Measurements from ENCODE around the gene PIGR. TPM values are rescaled to one million over a fixed set of nuclear protein-coding genes. Genes with fewer than 3 reads are reported as not detected.

Gene PIGR
- total RNA-seq, 1 donor from 2014 or later, result 0.06 TPM

DNA sequence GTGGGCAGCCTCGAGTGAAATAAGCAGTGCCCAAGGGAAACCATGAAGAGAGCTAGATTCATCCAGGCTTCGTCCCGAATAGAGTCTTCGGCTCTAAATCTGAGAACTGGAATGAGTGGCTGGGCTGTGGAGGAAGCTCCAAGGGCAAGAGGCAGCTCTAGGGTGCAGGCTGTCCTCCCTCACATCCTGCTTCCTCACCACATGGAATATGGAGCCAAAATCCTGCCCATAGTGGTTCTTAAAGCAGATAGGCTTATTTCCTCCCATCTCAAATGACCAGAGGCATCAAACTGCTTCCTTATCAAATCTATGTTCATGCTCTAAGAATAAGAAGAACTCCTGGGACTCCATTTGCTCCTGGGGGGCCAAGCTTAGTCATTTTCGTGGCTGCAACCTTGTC lies 46.5 kb downstream of the PIGR start:
- TF ChIP-seq CTCF (conservative IDR thresholded peaks at IDR 0.05; ENCODE audit: low read depth, low read length), result no peak
- H3K4me3 ChIP-seq (ENCODE audit: low read depth, low read length), result no peak overlapping the region

GRCh38 chr1:206898915-206899431 lies 47.3 kb downstream of the PIGR start:
- H3K4me3 ChIP-seq (ENCODE audit: low read depth, low read length), result no peak overlapping the region
- DNase-seq (ENCODE audit: low read depth), result no peak
- TF ChIP-seq CTCF (conservative IDR thresholded peaks at IDR 0.05; ENCODE audit: low read depth, low read length), result no peak

More for the DNA sequence above, 46.5 kb downstream of the PIGR start:
- DNase-seq (ENCODE audit: low read depth), result no peak

GRCh38 chr1:206898089-206898914 lies 48.0 kb downstream of the PIGR start:
- no peak for TF ChIP-seq CTCF (conservative IDR thresholded peaks at IDR 0.05; ENCODE audit: low read depth, low read length)
- no peak overlapping the region for H3K4me3 ChIP-seq (ENCODE audit: low read depth, low read length)
- no peak for DNase-seq (ENCODE audit: low read depth)

DNA sequence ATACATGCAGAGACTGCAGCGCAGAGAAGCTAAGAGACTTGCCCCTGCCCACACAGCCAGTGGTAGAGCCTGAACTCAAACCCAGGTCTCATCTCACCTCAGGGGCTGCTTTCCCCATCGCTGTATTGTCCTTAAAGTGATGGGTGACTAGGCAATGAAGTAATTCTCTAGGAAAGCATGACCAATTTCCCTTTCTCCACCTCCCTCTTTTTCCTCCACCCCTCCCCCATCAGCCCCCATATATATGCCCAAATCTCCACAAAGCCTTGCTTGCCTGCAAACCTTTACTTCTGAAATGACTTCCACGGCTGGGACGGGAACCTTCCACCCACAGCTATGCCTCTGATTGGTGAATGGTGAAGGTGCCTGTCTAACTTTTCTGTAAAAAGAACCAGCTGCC lies 49.1 kb downstream of the PIGR start, which contains the start of gene IL24:
IL24 (plus strand) TSS at position 269 of the 400 bp plus-strand sequence. CDS start 390 bp downstream, outside the sequence.
- H3K4me3 ChIP-seq (ENCODE audit: low read depth, low read length), result no peak within 1 kb of the TSS
- DNase-seq (ENCODE audit: low read depth), result no peak
- TF ChIP-seq CTCF (conservative IDR thresholded peaks at IDR 0.05; ENCODE audit: low read depth, low read length), result no peak

- no peak for DNase-seq (ENCODE audit: low read depth)
- TF ChIP-seq CTCF (conservative IDR thresholded peaks at IDR 0.05; ENCODE audit: low read depth, low read length), result no peak
- H3K4me3 ChIP-seq (ENCODE audit: low read depth, low read length), result no peak overlapping the region
These were observed 50.0 kb downstream of the PIGR start for GRCh38 chr1:206896261-206896660.

DNA sequence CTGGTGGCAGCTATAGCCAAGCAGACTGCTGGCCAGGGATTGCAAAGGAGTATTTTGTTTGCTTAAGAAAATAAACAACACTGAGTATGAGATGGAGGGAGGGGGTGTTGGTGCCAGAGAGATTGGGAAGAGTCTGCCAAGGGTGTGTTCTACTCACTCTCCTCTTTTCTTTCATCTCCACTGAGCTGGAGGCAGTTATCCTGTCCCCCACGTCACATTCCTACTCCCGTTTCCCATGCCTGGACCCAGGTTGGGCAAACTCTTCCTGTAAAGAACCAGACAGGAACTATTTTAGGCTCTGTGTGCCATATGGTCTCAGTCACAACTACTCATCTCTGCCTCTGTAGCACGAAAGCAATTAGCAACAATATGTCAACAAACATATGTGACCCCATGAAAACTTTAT lies 50.4 kb downstream of the PIGR start:
- H3K4me3 ChIP-seq (ENCODE audit: low read depth, low read length), result no peak overlapping the region
- no peak for DNase-seq (ENCODE audit: low read depth)
- no peak for TF ChIP-seq CTCF (conservative IDR thresholded peaks at IDR 0.05; ENCODE audit: low read depth, low read length)
